GM20431 (cell line): ENCODE measurements around the gene ANAPC4.

Experiments used
- in situ Hi-C: fragments of 300-500 bp; cut with MseI, MboI; formaldehyde crosslinking; loops from one replicate; pipeline ENCODE4 v1.15.0; 2020; ENCODE audit warnings: low sequenced_read_pairs; ENCODE audit not compliant: unreplicated experiment

Gene ANAPC4

GRCh38 chr4:25370242-25370641 lies 6.8 kb upstream of the ANAPC4 start:
- in situ Hi-C loops, result loop anchor here (25.0 kb wide), 2 partner anchors 183 to 383 kb away; no protein-coding TSS in a partner anchor

- in situ Hi-C loops, result loop anchor here (25.0 kb wide), 2 partner anchors 185 to 385 kb away; no protein-coding TSS in a partner anchor
Observed at GRCh38 chr4:25372549-25372948, 4.5 kb upstream of the ANAPC4 start.

DNA sequence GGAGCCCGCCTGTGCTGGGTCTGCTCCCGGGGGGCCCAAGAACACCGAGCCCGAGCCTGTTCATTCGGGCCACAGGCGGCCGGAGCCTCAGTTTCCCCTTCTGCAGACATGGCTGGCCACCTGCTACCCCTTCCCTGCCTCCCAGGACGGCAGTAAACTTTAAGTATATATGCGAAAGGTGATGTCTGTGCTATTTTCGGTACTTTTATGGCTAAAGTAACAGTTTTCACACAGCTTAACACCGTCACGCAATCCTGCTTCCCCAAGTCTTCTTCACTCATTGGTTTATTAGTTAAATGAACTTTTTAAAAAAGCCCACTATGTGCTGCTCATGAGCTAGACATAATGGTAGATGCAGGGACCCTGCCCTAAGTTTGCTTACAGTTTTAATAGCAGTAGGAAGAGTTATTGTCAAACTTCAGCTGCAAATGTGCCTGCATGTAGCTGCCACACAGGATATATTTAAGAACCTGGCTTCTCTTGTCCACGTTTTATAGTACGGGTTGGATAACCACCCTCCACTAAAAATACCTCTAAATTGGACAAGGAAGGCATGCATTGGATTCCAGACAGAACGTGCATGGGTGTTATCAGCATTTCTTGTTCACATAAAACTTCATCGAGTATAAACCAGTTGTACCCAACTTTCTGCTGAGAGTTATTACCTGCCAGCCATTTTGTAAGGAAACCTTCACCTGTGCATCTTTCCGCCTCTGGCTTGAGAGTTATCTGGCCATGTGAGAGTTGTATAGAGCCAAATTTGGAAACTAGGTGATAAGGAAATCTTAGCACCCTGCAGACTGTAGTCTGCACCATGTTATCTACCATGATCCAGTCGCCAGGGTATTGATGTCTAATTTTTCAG lies 741 bp downstream of the ANAPC4 start:
- in situ Hi-C loops, result no loop called here

- in situ Hi-C loops, result no loop called here
Observed at GRCh38 chr4:25378437-25378743, 1.3 kb downstream of the ANAPC4 start.

GRCh38 chr4:25379591-25379990 lies 2.5 kb downstream of the ANAPC4 start:
- in situ Hi-C loops, result no loop called here

- in situ Hi-C loops, result no loop called here
Observed at GRCh38 chr4:25383647-25384046, 6.6 kb downstream of the ANAPC4 start.

DNA sequence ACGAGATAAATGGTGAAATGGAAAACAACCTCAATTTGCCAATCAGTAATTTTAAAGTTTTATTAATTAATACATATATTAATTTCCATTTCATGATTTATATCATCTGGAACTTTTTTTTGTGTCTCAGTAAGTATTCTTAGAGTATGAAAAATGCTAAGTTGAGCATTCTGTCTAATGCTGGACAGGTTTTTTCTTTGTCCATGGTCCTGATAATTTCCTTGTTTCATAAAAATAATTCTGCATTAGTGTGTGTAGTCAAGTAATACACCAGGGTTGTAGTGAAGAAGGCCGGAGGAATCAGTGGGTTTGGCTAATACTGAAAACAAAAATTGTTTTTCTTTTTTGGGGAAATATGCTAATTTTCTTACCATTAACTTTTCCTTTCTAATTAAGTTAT lies 9.9 kb downstream of the ANAPC4 start:
- in situ Hi-C loops, result no loop called here

DNA sequence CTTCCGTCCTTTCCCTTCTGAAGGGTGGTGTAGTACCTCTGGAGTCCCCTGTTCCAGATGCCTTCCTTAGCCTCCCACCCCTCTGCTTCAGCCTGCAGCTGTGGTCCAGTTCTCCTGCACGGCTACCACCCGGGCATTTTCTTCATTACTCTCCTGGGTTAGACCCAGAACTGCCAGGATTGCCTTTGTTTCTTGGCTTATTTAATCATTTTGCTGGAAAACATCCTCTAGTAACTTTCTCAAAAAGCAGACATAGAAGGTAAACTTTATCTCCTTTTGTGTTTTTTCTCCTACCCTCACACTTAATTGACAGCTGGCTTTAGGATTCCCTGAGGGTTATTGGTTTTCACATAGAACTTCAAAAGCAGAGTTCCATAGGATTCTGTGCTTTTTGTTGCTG lies 20.2 kb downstream of the ANAPC4 start:
- in situ Hi-C loops, result no loop called here

- in situ Hi-C loops, result no loop called here
Observed at GRCh38 chr4:25399510-25399909, 22.4 kb downstream of the ANAPC4 start.

DNA sequence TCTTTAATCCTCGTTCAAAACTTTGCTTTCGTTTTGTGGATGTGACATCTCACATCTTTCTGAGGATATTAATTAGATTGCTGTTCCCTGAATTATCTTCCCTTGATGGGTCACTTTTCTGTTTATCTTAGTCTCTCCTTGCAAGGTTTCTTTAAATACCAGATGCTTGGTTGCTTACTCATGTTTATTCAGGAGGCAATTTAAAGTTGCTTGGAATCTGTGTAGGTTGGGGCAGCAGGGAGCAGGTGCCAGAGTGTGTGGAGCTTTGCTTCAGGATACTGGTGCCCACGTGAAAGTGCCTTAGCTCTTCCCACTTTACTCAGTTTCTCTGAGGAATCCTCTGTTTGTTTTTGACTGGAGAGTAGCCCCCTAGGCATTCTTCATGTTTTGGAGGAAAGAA lies 24.0 kb downstream of the ANAPC4 start:
- in situ Hi-C loops, result no loop called here

DNA sequence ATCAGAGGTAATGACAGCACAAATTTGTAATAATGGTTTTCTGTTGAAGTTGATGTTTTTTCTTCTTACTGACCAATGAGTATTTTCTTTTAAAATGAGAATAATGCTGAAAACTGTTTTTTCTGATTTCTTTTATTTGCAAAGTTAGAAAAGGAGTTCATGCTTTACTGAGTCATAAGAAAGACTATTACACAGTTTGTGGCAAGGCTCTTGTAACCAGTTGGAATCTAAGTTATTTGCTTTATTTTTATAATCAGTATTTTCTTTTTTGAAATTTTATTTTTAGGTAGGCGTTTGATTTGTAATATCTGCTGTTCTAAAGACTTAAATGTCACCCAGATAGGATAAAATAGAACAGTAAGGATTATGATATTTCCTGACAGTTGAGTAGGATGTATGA lies 25.5 kb downstream of the ANAPC4 start:
- in situ Hi-C loops, result no loop called here

GRCh38 chr4:25403699-25404098 lies 26.6 kb downstream of the ANAPC4 start:
- in situ Hi-C loops, result no loop called here

- in situ Hi-C loops, result no loop called here
Observed at GRCh38 chr4:25405453-25405852, 28.4 kb downstream of the ANAPC4 start.

DNA sequence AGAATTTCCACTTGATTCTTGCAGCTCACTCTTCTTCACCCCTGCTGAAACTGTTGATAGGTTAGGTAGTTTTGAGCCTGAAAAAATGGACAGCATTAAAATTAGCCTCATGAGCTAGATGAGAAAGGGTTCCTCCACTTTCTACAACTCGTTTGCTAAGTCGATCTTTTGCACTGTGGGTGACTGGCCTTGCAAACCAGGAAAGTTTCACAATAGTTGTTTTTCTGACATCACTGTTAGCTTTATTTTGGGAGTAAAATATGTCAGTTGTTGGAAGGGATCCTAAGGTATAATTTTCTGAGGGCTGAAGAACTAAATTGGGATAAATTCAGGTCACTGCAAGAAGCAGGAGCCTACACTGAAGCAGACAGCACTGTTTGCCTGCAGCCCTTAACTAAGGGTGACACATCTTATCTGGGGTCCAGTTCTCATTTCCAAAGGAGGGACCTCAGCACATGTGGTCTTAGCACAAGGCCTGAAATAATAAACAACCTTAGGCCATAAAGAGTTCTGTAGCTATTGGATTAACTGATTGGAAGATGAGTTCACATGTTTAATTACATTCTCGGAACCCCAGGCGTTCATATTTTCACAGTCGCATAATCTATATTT lies 29.1 kb downstream of the ANAPC4 start:
- in situ Hi-C loops, result no loop called here

GRCh38 chr4:25410820-25411529 lies 33.9 kb downstream of the ANAPC4 start:
- in situ Hi-C loops, result no loop called here

GRCh38 chr4:25413261-25413660 lies 36.2 kb downstream of the ANAPC4 start:
- in situ Hi-C loops, result no loop called here

DNA sequence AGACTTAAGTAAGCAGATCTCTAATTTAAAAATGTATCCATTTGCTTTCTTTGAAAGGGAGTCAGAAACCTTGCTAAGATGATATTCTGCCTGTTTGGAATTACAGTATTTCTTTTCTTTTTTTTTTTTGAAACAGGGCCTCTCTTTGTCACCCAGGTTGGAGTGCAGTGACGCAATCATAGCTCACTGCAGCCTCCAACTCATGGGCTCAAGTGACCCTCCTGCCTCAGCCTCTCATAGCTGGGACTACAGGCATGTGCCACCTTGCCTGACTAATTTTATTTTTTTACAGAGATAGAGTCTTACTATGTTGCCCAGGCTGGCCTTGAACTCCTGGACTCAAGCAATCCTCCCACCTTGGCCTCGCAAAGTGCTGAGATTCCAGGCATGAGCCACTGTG lies 40.0 kb downstream of the ANAPC4 start:
- in situ Hi-C loops, result no loop called here

DNA sequence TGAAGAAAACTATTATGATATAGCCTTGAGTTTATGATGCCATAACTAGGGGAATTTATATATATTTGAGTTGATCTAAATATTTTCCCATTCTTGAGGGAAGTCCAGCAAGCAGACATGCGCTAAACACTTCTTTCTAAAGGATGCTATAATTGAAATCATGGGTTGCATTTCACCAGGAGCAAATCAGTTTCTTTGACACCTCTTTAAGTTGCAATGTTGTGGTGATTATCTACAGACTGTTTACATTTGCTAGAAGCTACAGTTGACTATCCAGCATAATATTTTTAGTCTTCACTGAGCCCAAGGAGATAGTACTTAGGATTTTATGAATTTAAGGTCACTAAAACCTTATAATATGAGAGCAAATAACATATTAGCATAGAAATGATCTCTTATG lies 43.9 kb downstream of the ANAPC4 start:
- in situ Hi-C loops, result no loop called here

GRCh38 chr4:25421816-25422525 lies 44.9 kb downstream of the ANAPC4 start:
- in situ Hi-C loops, result no loop called here

- in situ Hi-C loops, result no loop called here
Observed at GRCh38 chr4:25423548-25423947, 46.5 kb downstream of the ANAPC4 start.
